ENCODE data around the gene PDE8B.
"Not testable (repeated sequence)": the region's sequence is repeated elsewhere in the genome, so short reads cannot be mapped to it uniquely, and the experiment has no call there.

Gene PDE8B

DNA sequence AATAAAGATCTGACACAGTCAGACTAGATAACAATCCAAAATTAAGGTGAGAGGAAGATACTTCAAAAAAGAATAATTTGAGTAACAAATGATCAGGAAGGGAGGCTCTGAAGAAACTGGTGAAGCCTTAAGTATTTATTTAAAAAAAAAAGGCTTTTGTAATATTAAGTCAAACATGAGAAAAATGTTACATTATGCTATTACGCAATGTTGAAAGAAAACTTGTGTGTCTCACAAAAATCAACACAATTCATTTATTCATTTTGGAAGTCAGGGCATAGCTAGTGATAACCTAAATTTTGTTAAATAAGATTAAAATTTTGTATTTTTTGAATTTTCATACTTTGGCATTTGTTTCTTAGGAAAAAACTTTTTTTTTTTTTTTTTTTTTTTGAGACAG is 253.4 kb downstream of the PDE8B start:
- POLR2A ChIA-PET, result no interaction called here
- TF ChIP-seq CTBP1 (IDR thresholded peaks at IDR 0.05; ENCODE audit: borderline replicate concordance), result no peak
- TF ChIP-seq BHLHE40 (IDR thresholded peaks at IDR 0.05; ENCODE audit: borderline replicate concordance), result no peak
- TF ChIP-seq HDGF (IDR thresholded peaks at IDR 0.05; ENCODE audit: borderline replicate concordance), result no peak
- TF ChIP-seq NFRKB (IDR thresholded peaks at IDR 0.05), result no peak
- no peak for TF ChIP-seq LEF1 (IDR thresholded peaks at IDR 0.05; ENCODE audit: borderline replicate concordance)
- no peak for TF ChIP-seq ZNF384 (IDR thresholded peaks at IDR 0.05)
- no peak for TF ChIP-seq SUZ12 (IDR thresholded peaks at IDR 0.05)
- no peak for TF ChIP-seq PKNOX1 (IDR thresholded peaks at IDR 0.05)
- TF ChIP-seq FOXA1 (IDR thresholded peaks at IDR 0.05), result no peak
- no peak for TF ChIP-seq L3MBTL2 (conservative IDR thresholded peaks at IDR 0.05)
- no peak for TF ChIP-seq TARDBP (IDR thresholded peaks at IDR 0.05)
- TF ChIP-seq ARNT (IDR thresholded peaks at IDR 0.05), result no peak
- CTCF ChIA-PET, result interaction anchor here (0.7 kb wide), 1 partner anchor 711 kb away, joined by 7 read pairs; no protein-coding TSS in a partner anchor
- DNase-seq (ENCODE audit: extremely low spot score), result no peak

- DNase-seq (ENCODE audit: extremely low spot score); CTCF ChIA-PET: not testable (repeated sequence)
These were observed 258.4 kb downstream of the PDE8B start for GRCh38 chr5:77468875-77469274.

GRCh38 chr5:77475041-77475440 is 264.6 kb downstream of the PDE8B start:
- CTCF ChIA-PET; POLR2A ChIA-PET; DNase-seq (ENCODE audit: extremely low spot score): not testable (repeated sequence)

More at GRCh38 chr5:77468875-77469274, 258.4 kb downstream of the PDE8B start:
- POLR2A ChIA-PET, result not testable (repeated sequence)
